HCT116 (cell line): Measurements from ENCODE around the gene APPL1. TPM values are rescaled to one million over a fixed set of nuclear protein-coding genes. Genes with fewer than 3 reads are reported as not detected.
"Not testable (repeated sequence)": the region's sequence is repeated elsewhere in the genome, so short reads cannot be mapped to it uniquely, and the experiment has no call there.

Experiments
- ATAC-seq: fragments of 200-7000 bp; cut with Tn5 transposase; 2 replicates; pipeline ENCODE4 v1.9.1; 2020; ENCODE audit warnings: mild to moderate bottlenecking, moderate library complexity
- BruUV-seq: library from RNA; stranded (reverse); fragments of 400-500 nt; replicated peaks from 2 replicates; lab custom pipeline; 2021; lab: Mats Ljungman, UMichigan
- CTCF ChIA-PET: fragments of 300-600 bp; sonication (Branson Sonifier 250); formaldehyde crosslinking; loops from one replicate; lab custom pipeline; 2021; ENCODE audit warnings: antibody characterized with exemption; lab: Charles Lee
- POLR2A ChIA-PET: fragments of 300-600, 350-600 bp; sonication (Branson Sonifier 250); formaldehyde crosslinking; loops from one replicate; lab custom pipeline; 2021; ENCODE audit warnings: antibody characterized with exemption; lab: Charles Lee
- RAD21 ChIA-PET, 2 experiments: fragments of 300-600 bp; sonication (Branson Sonifier 250); formaldehyde crosslinking; loops; one replicate each; lab custom pipeline; 2023; ENCODE audit warnings: low total read pairs in 2 of 2; ENCODE audit not compliant: uncharacterized antibody in 2 of 2, unreplicated experiment in 2 of 2, low non-redundant PET in 1 of 2; lab: Charles Lee
- DNase-seq: peaks from one replicate; pipeline ENCODE4 v3.0.0-alpha.2; 2010; ENCODE audit warnings: low read depth, low spot score
- H2AFZ ChIP-seq: fragments of 200-600 bp; shearing (Covaris generic), sonication (generic); 2 replicates; pipeline ENCODE4 v1.6.1; 2017; ENCODE audit warnings: low read depth, mixed run types, mixed read lengths, antibody characterized with exemption, low read length; ENCODE audit not compliant: poor library complexity, severe bottlenecking
- H3K27ac ChIP-seq: 2 replicates; pipeline ENCODE4 v1.5.1; 2012; ENCODE audit warnings: low read depth, low read length
- H3K27me3 ChIP-seq: fragments of 200-600 bp; sonication (generic); 2 replicates; pipeline ENCODE4 v1.6.1; 2016; ENCODE audit warnings: mixed run types, low read length, mixed read lengths; ENCODE audit not compliant: insufficient read depth
- H3K36me3 ChIP-seq, 2 experiments: fragments of 200-500 bp in 1 of 2; fragments of 200-600 bp in 1 of 2; sonication (Bioruptor generic) in 1 of 2; sonication (generic) in 1 of 2; 2 replicates each; pipeline versions ENCODE4 v1.5.1 to v1.6.1; 2014 to 2016; ENCODE audit warnings: low read length in 2 of 2, inconsistent platforms in 1 of 2, mixed read lengths in 1 of 2, mixed run types in 1 of 2; ENCODE audit not compliant: insufficient read depth in 2 of 2, control insufficient read depth in 1 of 2
- H3K4me1 ChIP-seq, 2 experiments: fragments of 200-600 bp in 1 of 2; sonication (generic) in 1 of 2; 2 replicates each; pipeline versions ENCODE4 v1.5.1 to v1.6.1; 2012 to 2017; ENCODE audit warnings: low read length in 2 of 2, inconsistent platforms in 1 of 2, mild to moderate bottlenecking in 1 of 2, mixed read lengths in 1 of 2, mixed run types in 1 of 2, moderate library complexity in 1 of 2; ENCODE audit not compliant: insufficient read depth in 2 of 2, control insufficient read depth in 1 of 2
- H3K4me2 ChIP-seq: fragments of 200-600 bp; sonication (generic); 2 replicates; pipeline ENCODE4 v1.6.1; 2017; ENCODE audit warnings: mixed run types, low read length, mixed read lengths
- H3K4me3 ChIP-seq, 2 experiments: fragments of 200-600 bp in 1 of 2; sonication (generic) in 1 of 2; replicated peaks in 1 of 2; 2 replicates each; pipeline ENCODE4 v1.5.1; 2011 to 2016; ENCODE audit warnings: low read length in 2 of 2, control low read depth in 1 of 2, low read depth in 1 of 2, mild to moderate bottlenecking in 1 of 2, mixed read lengths in 1 of 2, mixed run types in 1 of 2
- H3K79me2 ChIP-seq: fragments of 200-600 bp; sonication (generic); 2 replicates; pipeline ENCODE4 v1.6.1; 2017; ENCODE audit warnings: mild to moderate bottlenecking, mixed run types, low read length, moderate library complexity, mixed read lengths; ENCODE audit not compliant: insufficient read depth
- H3K9ac ChIP-seq: fragments of 200-600 bp; sonication (generic); 2 replicates; pipeline ENCODE4 v1.6.1; 2016; ENCODE audit warnings: low read length, mixed read lengths
- H3K9me2 ChIP-seq: fragments of 200-600 bp; sonication (generic), shearing (Covaris generic); 2 replicates; pipeline ENCODE4 v1.6.1; 2017; ENCODE audit warnings: mixed run types, mild to moderate bottlenecking, moderate library complexity; ENCODE audit not compliant: insufficient read depth
- H3K9me3 ChIP-seq, 2 experiments: fragments of 200-500 bp in 1 of 2; fragments of 200-600 bp in 1 of 2; sonication (Bioruptor generic) in 1 of 2; sonication (generic) in 1 of 2; 2 replicates each; pipeline ENCODE4 v1.6.1; 2014 to 2017; ENCODE audit warnings: low read length in 2 of 2, mixed read lengths in 2 of 2, inconsistent platforms in 1 of 2, low read depth in 1 of 2, mild to moderate bottlenecking in 1 of 2, mixed run types in 1 of 2, moderate library complexity in 1 of 2; ENCODE audit not compliant: control insufficient read depth in 1 of 2, insufficient read depth in 1 of 2
- H4K20me1 ChIP-seq: fragments of 200-600 bp; sonication (generic), shearing (Covaris generic); 2 replicates; pipeline ENCODE4 v1.6.1; 2017; ENCODE audit warnings: mixed run types, mild to moderate bottlenecking, moderate library complexity; ENCODE audit not compliant: insufficient read depth
- CBX3 ChIP-seq: IDR thresholded peaks from 2 replicates; pipeline ENCODE4 v1.6.1; 2012; ENCODE audit warnings: low read depth
- CEBPB ChIP-seq: IDR thresholded peaks from 2 replicates; pipeline ENCODE4 v1.6.1; 2012; ENCODE audit warnings: low read depth
- CTCF ChIP-seq, 3 experiments: fragments of 200-600 bp in 1 of 3; sonication (generic) in 1 of 3; IDR thresholded peaks in 2 of 3; conservative IDR thresholded peaks in 1 of 3; 2 replicates each; pipeline ENCODE4 v1.5.1; 2012 to 2017; ENCODE audit warnings: low read depth in 2 of 3, low read length in 2 of 3, antibody characterized with exemption in 1 of 3, borderline replicate concordance in 1 of 3, control low read depth in 1 of 3, mild to moderate bottlenecking in 1 of 3, mixed read lengths in 1 of 3, mixed run types in 1 of 3, moderate library complexity in 1 of 3; ENCODE audit not compliant: insufficient read depth in 1 of 3
- EZH2 ChIP-seq: fragments of 200-600 bp; sonication (generic); IDR thresholded peaks from 2 replicates; pipeline ENCODE4 v1.6.1; 2017; ENCODE audit warnings: antibody characterized with exemption, mixed run types
- EZH2phosphoT487 ChIP-seq: fragments of 200-600 bp; IDR thresholded peaks from 2 replicates; pipeline ENCODE4 v1.6.1; 2018; ENCODE audit warnings: antibody characterized with exemption, borderline replicate concordance
- FOSL1 ChIP-seq: IDR thresholded peaks from 2 replicates; pipeline ENCODE4 v1.6.1; 2012; ENCODE audit warnings: low read depth
- JUND ChIP-seq: IDR thresholded peaks from 2 replicates; pipeline ENCODE4 v1.6.1; 2012
- MAX ChIP-seq: IDR thresholded peaks from 2 replicates; pipeline ENCODE4 v1.6.1; 2012
- POLR2AphosphoS5 ChIP-seq: IDR thresholded peaks from 2 replicates; pipeline ENCODE4 v1.6.1; 2011; ENCODE audit warnings: mild to moderate bottlenecking, low read depth, low read length, moderate library complexity
- RAD21 ChIP-seq: IDR thresholded peaks from 2 replicates; pipeline ENCODE4 v1.6.1; 2012; ENCODE audit warnings: low read depth, mild to moderate bottlenecking
- SIN3A ChIP-seq: IDR thresholded peaks from 2 replicates; pipeline ENCODE4 v1.6.1; 2012; ENCODE audit warnings: low read depth
- SRF ChIP-seq: IDR thresholded peaks from 2 replicates; pipeline ENCODE4 v1.6.1; 2012; ENCODE audit warnings: low read depth
- ZFX ChIP-seq: fragments of 450-650 bp; IDR thresholded peaks from 2 replicates; pipeline ENCODE4 v1.6.1; 2017
- ZNF274 ChIP-seq: fragments of 200-500 bp; sonication (Bioruptor generic); IDR thresholded peaks from 2 replicates; pipeline ENCODE4 v1.6.1; 2014; ENCODE audit warnings: mild to moderate bottlenecking, low read depth, low read length, inconsistent platforms
- intact Hi-C: fragments of 100-400 bp; cut with micrococcal nuclease; formaldehyde crosslinking; loops from 2 replicates; pipeline ENCODE4 v1.10.0; 2022
- total RNA-seq: library from RNA; stranded (reverse); gene quantifications from one replicate; pipeline ENCODE4 v1.2.1, GENCODE V29; 2021; ENCODE audit not compliant: unreplicated experiment

APPL1 gene
- total RNA-seq, 1 experiment from 2014 or later, result 30.8 TPM

GRCh38 chr3:57298041-57298440 is 70.5 kb downstream of the APPL1 start:
- peak; percentile 100 for ATAC-seq
- TF ChIP-seq POLR2AphosphoS5 (no peak), ZNF274 (no peak), SIN3A (no peak), RAD21 (no peak), MAX (no peak), EZH2phosphoT487 (no peak), FOSL1 (peak; percentile 81), ZFX (no peak), CTCF (IDR thresholded peaks at IDR 0.05 in 2 of 3, conservative IDR thresholded peaks at IDR 0.05 in 1 of 3; ENCODE audit: borderline replicate concordance in 1 of 3, insufficient read depth in 1 of 3, low read depth in 2 of 3, low read length in 2 of 3) (peak in 2 of 3 experiments; percentile 48 to 64; a peak in 4 of 6 replicates), EZH2 (no peak), CEBPB (0 out of 2 replicates have a peak, but pooled peaks have one; percentile 5), JUND (peak; percentile 80), SRF (peak; percentile 29; the same call in 1 of the 2 replicates), CBX3 (no peak)
- DNase-seq, result peak; percentile 59
- Histone ChIP-seq H3K9me2 (no peaks in the 10 kb centered on the region), H3K27ac (no peak overlapping the region), H3K36me3 (no peaks in the 10 kb centered on the region), H3K79me2 (no peaks in the 10 kb centered on the region), H2AFZ (peak overlapping the region; percentile 96), H3K4me1 (peaks cover 4 to 12% of the 10 kb centered on the region in 2 experiments; a peak in 2 of 4 replicates), H3K4me2 (peak overlapping the region; percentile 51), H3K4me3 (no peak overlapping the region), H3K9ac (no peak overlapping the region), H3K9me3 (no peaks in the 10 kb centered on the region), H4K20me1 (no peaks in the 10 kb centered on the region), H3K27me3 (no peaks in the 10 kb centered on the region)
- ChIA-PET POLR2A (no interaction called here), RAD21 (no interaction called here), CTCF (no interaction called here)
- BruUV-seq, result no TSS peak
- intact Hi-C loops, result no loop called here

- H3K4me3 ChIP-seq, H2AFZ ChIP-seq, H3K9ac ChIP-seq, H3K9me2 ChIP-seq, H3K9me3 ChIP-seq, DNase-seq, intact Hi-C loops, H3K27ac ChIP-seq, RAD21 ChIA-PET, H4K20me1 ChIP-seq, BruUV-seq, H3K36me3 ChIP-seq, H3K27me3 ChIP-seq, POLR2A ChIA-PET, H3K4me1 ChIP-seq, CTCF ChIA-PET, H3K79me2 ChIP-seq: not testable (repeated sequence)
- 0 out of 2 replicates have a peak overlapping the region, but pooled peaks have one; percentile 12 for H3K4me2 ChIP-seq
- peak; percentile 42; the same call in 1 of the 2 replicates for ATAC-seq
These were observed 76.0 kb downstream of the APPL1 start for GRCh38 chr3:57303520-57303919.
